ENCODE results near the gene C5orf22. TPM values are rescaled to one million over a fixed set of nuclear protein-coding genes. Genes with fewer than 3 reads are reported as not detected.

The C5orf22 gene
- total and polyA plus RNA-seq, 2 of the 4 experiments (the other 2 are of a cell fraction) = 11.2 to 19.9 TPM

- H4K8ac ChIP-seq (ENCODE audit: low read depth in 2 of 2, low read length in 2 of 2) = no peak overlapping the region
- H3K27ac ChIP-seq (ENCODE audit: insufficient read depth, low read length) = no peak overlapping the region
- no TSS peak for BruUV-seq (replicated peaks)
- WGBS, 2 experiments (ENCODE audit: extremely low coverage in 2 of 2, insufficient read length in 1 of 2) = no CpG with 5 or more reads among the region's 6 CpGs
- peaks cover 47% of the 10 kb centered on the region for H3K36me3 ChIP-seq (ENCODE audit: control insufficient read depth, insufficient read depth, low read length)
- H3K4ac ChIP-seq (ENCODE audit: low read depth, low read length) = no peak overlapping the region
- H3K79me1 ChIP-seq (ENCODE audit: low read depth in 1 of 2, low read length in 2 of 2) = peaks cover 0 to 4% of the 10 kb centered on the region in 2 experiments; a peak in 3 of 4 replicates
- DNase-seq = no peak
- POLR2A ChIA-PET (ENCODE audit: unreplicated experiment) = no interaction called here
- ATAC-seq (ENCODE audit: low read depth) = no peak
- H3K4me3 ChIP-seq (ENCODE audit: insufficient read depth, low read depth, low read length) = no peak overlapping the region
- no peak overlapping the region for H3K56ac ChIP-seq (ENCODE audit: extremely low read depth, insufficient read depth, low read length)
- H2BK120ac ChIP-seq (ENCODE audit: low read depth, low read length) = no peak overlapping the region
- H3K9me3 ChIP-seq (ENCODE audit: control insufficient read depth, insufficient read depth, low read length) = no peaks in the 10 kb centered on the region
- H2AFZ ChIP-seq (replicated peaks; ENCODE audit: low read length, poor library complexity) = no peak overlapping the region
- no peak overlapping the region for H2BK20ac ChIP-seq (ENCODE audit: low read depth, low read length)
- H3K27me3 ChIP-seq (ENCODE audit: control insufficient read depth, insufficient read depth, low read length) = no peaks in the 10 kb centered on the region
- no peak overlapping the region for H3K14ac ChIP-seq (replicated peaks; ENCODE audit: low read depth, low read length)
- CTCF ChIA-PET = no interaction called here
- H2BK5ac ChIP-seq (ENCODE audit: low read depth, low read length, poor library complexity, severe bottlenecking) = no peak overlapping the region
- dilution Hi-C loops (cut with HindIII; ENCODE audit: low sequenced_read_pairs, unreplicated experiment) (no loop called here), in situ Hi-C loops (cut with MboI; ENCODE audit: low sequenced_read_pairs) (loop anchor here (25.0 kb wide), 3 partner anchors 710 to 1460 kb away; no protein-coding TSS in a partner anchor), intact Hi-C loops (cut with micrococcal nuclease) (no loop called here)
- H3K23ac ChIP-seq (ENCODE audit: low read depth, low read length) = no peak overlapping the region
- TF ChIP-seq MAZ (IDR thresholded peaks at IDR 0.05; ENCODE audit: borderline replicate concordance, low read depth, low read length) = no peak
- no peak for TF ChIP-seq CEBPB (IDR thresholded peaks at IDR 0.05; ENCODE audit: low read depth, low read length)
- TF ChIP-seq USF2 (IDR thresholded peaks at IDR 0.05; ENCODE audit: low read depth, low read length) = no peak
- no peak for TF ChIP-seq NFE2L2 (IDR thresholded peaks at IDR 0.05; ENCODE audit: low read depth, low read length)
- TF ChIP-seq BHLHE40 (IDR thresholded peaks at IDR 0.05; ENCODE audit: low read depth, low read length) = no peak
- no peak for TF ChIP-seq ELK1 (IDR thresholded peaks at IDR 0.05; ENCODE audit: borderline replicate concordance, low read depth, low read length)
- TF ChIP-seq RFX5 (IDR thresholded peaks at IDR 0.05; ENCODE audit: low read depth, low read length) = no peak
- TF ChIP-seq SMC3 (IDR thresholded peaks at IDR 0.05; ENCODE audit: low read depth, low read length) = no peak
- TF ChIP-seq MXI1 (IDR thresholded peaks at IDR 0.05; ENCODE audit: borderline replicate concordance, low read depth, low read length) = no peak
- no peak for TF ChIP-seq RCOR1 (IDR thresholded peaks at IDR 0.05; ENCODE audit: insufficient replicate concordance, low read length)
- no peak for TF ChIP-seq RAD21 (IDR thresholded peaks at IDR 0.05; ENCODE audit: low read length)
- H2BK15ac ChIP-seq (ENCODE audit: low read depth, low read length) = no peak overlapping the region
- no peak overlapping the region for H4K91ac ChIP-seq (ENCODE audit: insufficient read depth, low read depth, low read length)
- no peak overlapping the region for H2AK9ac ChIP-seq (replicated peaks; ENCODE audit: low read depth, low read length, poor library complexity)
- H4K20me1 ChIP-seq (ENCODE audit: insufficient read depth, low read length) = no peaks in the 10 kb centered on the region; the same call in 1 of the 2 replicates
- no peak overlapping the region for H4K5ac ChIP-seq (ENCODE audit: low read depth, low read length)
- H3K4me1 ChIP-seq (ENCODE audit: control insufficient read depth, insufficient read depth, low read length) = peaks cover 3% of the 10 kb centered on the region
- H3K9ac ChIP-seq (ENCODE audit: low read depth, low read length) = no peak overlapping the region
- H2AK5ac ChIP-seq (ENCODE audit: low read depth, low read length) = no peak overlapping the region
- H3K18ac ChIP-seq (ENCODE audit: low read depth, low read length) = no peak overlapping the region
- H3K4me2 ChIP-seq (ENCODE audit: low read depth, low read length) = no peak overlapping the region
- peaks cover 3% of the 10 kb centered on the region; the same call in 1 of the 2 replicates for H3K9me1 ChIP-seq (ENCODE audit: insufficient read depth, low read length)
These were observed 35.2 kb upstream of the C5orf22 start for GRCh38 chr5:31496891-31497290.
